HEK293 (cell line): ENCODE data around the gene KRTAP10-6.
"Not testable (repeated sequence)": the region's sequence is repeated elsewhere in the genome, so short reads cannot be mapped to it uniquely, and the experiment has no call there.

Source experiments
- CTCF ChIA-PET: fragments of 350-600 bp; formaldehyde crosslinking; extraction: SDS; loops from one replicate; lab custom pipeline; 2021; ENCODE audit warnings: antibody characterized with exemption; lab: Yijun Ruan, JAX
- POLR2A ChIA-PET: fragments of 300-600 bp; formaldehyde crosslinking; extraction: SDS; loops from one replicate; lab custom pipeline; 2020; ENCODE audit warnings: antibody characterized with exemption, inconsistent platforms; lab: Yijun Ruan, JAX
- H3K27ac ChIP-seq: fragments of 200-500 bp; sonication (Bioruptor generic); 2 replicates; pipeline ENCODE4 v1.5.1; 2014; ENCODE audit warnings: low read depth, low read length, control low read depth, inconsistent platforms; ENCODE audit errors: extremely low read depth
- H3K36me3 ChIP-seq, 2 experiments: fragments of 200-500 bp in 1 of 2; sonication (Bioruptor generic) in 1 of 2; 1 replicate in 1 of 2; 2 replicates in 1 of 2; pipeline ENCODE4 v1.5.1; 2014 to 2017; ENCODE audit warnings: inconsistent platforms in 2 of 2, low read length in 2 of 2; ENCODE audit not compliant: control insufficient read depth in 2 of 2, insufficient read depth in 1 of 2
- H3K4me1 ChIP-seq: fragments of 200-500 bp; sonication (Bioruptor generic); 2 replicates; pipeline ENCODE4 v1.5.1; 2014; ENCODE audit warnings: mild to moderate bottlenecking, low read length, inconsistent platforms; ENCODE audit not compliant: control insufficient read depth, insufficient read depth
- H3K4me3 ChIP-seq: 2 replicates; pipeline ENCODE4 v1.5.1; 2011; ENCODE audit warnings: low read depth, mild to moderate bottlenecking, control low read depth, low read length, moderate library complexity
- H3K9me3 ChIP-seq: fragments of 200-500 bp; sonication (Bioruptor generic); 2 replicates; pipeline ENCODE4 v1.5.1; 2014; ENCODE audit warnings: low read depth, low read length, inconsistent platforms; ENCODE audit not compliant: control insufficient read depth, insufficient read depth
- EGR2 ChIP-seq: fragments of 450-650 bp; formaldehyde crosslinking; IDR thresholded peaks from 2 replicates; pipeline ENCODE4 v1.5.1; 2016; ENCODE audit warnings: low read depth, missing biosample characterization, missing genetic modification characterization
- GFI1B ChIP-seq: fragments of 450-650 bp; formaldehyde crosslinking; IDR thresholded peaks from 2 replicates; pipeline ENCODE4 v1.5.1; 2016; ENCODE audit warnings: missing biosample characterization, missing genetic modification characterization
- HOXA7 ChIP-seq: sonication (generic); formaldehyde crosslinking; IDR thresholded peaks from 2 replicates; pipeline ENCODE4 v1.8.1; 2022; ENCODE audit warnings: missing genetic modification reagents, borderline replicate concordance
- SP2 ChIP-seq: fragments of 450-650 bp; formaldehyde crosslinking; IDR thresholded peaks from 2 replicates; pipeline ENCODE4 v1.5.1; 2016; ENCODE audit warnings: missing biosample characterization, missing genetic modification characterization
- TCF7L2 ChIP-seq: IDR thresholded peaks from 2 replicates; pipeline ENCODE4 v1.6.1; 2011; ENCODE audit warnings: low read depth, mild to moderate bottlenecking, inconsistent platforms, low read length, moderate library complexity, borderline replicate concordance
- ZFHX2 ChIP-seq: fragments of 450-650 bp; formaldehyde crosslinking; conservative IDR thresholded peaks from 2 replicates; pipeline ENCODE4 v1.5.1; 2016; ENCODE audit warnings: missing biosample characterization, missing genetic modification characterization
- ZIC2 ChIP-seq: fragments of 450-650 bp; formaldehyde crosslinking; IDR thresholded peaks from 2 replicates; pipeline ENCODE4 v1.5.1; 2016; ENCODE audit warnings: missing biosample characterization, missing genetic modification characterization
- ZNF10 ChIP-seq: fragments of 450-650 bp; formaldehyde crosslinking; IDR thresholded peaks from 2 replicates; pipeline ENCODE4 v1.5.1; 2017; ENCODE audit warnings: missing biosample characterization, missing genetic modification characterization
- ZNF114 ChIP-seq: fragments of 450-650 bp; formaldehyde crosslinking; IDR thresholded peaks from 2 replicates; pipeline ENCODE4 v1.5.0; 2017; ENCODE audit warnings: missing biosample characterization, missing genetic modification characterization
- ZNF202 ChIP-seq: fragments of 450-650 bp; formaldehyde crosslinking; IDR thresholded peaks from 2 replicates; pipeline ENCODE4 v1.5.1; 2016; ENCODE audit warnings: missing biosample characterization, missing genetic modification characterization, borderline replicate concordance
- ZNF529 ChIP-seq: fragments of 450-650 bp; formaldehyde crosslinking; IDR thresholded peaks from 2 replicates; pipeline ENCODE4 v1.5.1; 2017; ENCODE audit warnings: missing genetic modification characterization, missing biosample characterization; ENCODE audit not compliant: insufficient replicate concordance
- ZNF555 ChIP-seq: fragments of 450-650 bp; formaldehyde crosslinking; conservative IDR thresholded peaks from 2 replicates; pipeline ENCODE4 v1.5.1; 2017; ENCODE audit warnings: missing biosample characterization, mild to moderate bottlenecking, missing genetic modification characterization, inconsistent platforms
- ZNF561 ChIP-seq: fragments of 450-650 bp; IDR thresholded peaks from 2 replicates; pipeline ENCODE4 v1.5.1; 2018; ENCODE audit warnings: missing biosample characterization, missing genetic modification characterization, borderline replicate concordance
- ZNF585B ChIP-seq: fragments of 450-650 bp; formaldehyde crosslinking; IDR thresholded peaks from 2 replicates; pipeline ENCODE4 v1.5.1; 2016; ENCODE audit warnings: missing biosample characterization, missing genetic modification characterization
- ZNF629 ChIP-seq: fragments of 450-650 bp; formaldehyde crosslinking; IDR thresholded peaks from 2 replicates; pipeline ENCODE4 v1.5.1; 2017; ENCODE audit warnings: missing biosample characterization, missing genetic modification characterization
- ZNF768 ChIP-seq: fragments of 450-650 bp; formaldehyde crosslinking; IDR thresholded peaks from 2 replicates; pipeline ENCODE4 v1.5.1; 2018; ENCODE audit warnings: missing biosample characterization, mild to moderate bottlenecking, missing genetic modification characterization
- TF ChIP-seq, protein P1 (sequence below): fragments of 450-650 bp; formaldehyde crosslinking; IDR thresholded peaks from 2 replicates; pipeline ENCODE4 v1.5.1; 2017; ENCODE audit warnings: missing biosample characterization, missing genetic modification characterization
- TF ChIP-seq, protein P2 (sequence below): fragments of 450-650 bp; formaldehyde crosslinking; IDR thresholded peaks from 2 replicates; pipeline ENCODE4 v1.5.1; 2016; ENCODE audit warnings: missing biosample characterization, missing genetic modification characterization
- TF ChIP-seq, protein P3 (sequence below): fragments of 450-650 bp; formaldehyde crosslinking; IDR thresholded peaks from 2 replicates; pipeline ENCODE4 v1.5.1; 2016; ENCODE audit warnings: missing biosample characterization, missing genetic modification characterization
- TF ChIP-seq, protein P4 (sequence below): fragments of 450-650 bp; formaldehyde crosslinking; IDR thresholded peaks from 2 replicates; pipeline ENCODE4 v1.5.1; 2017; ENCODE audit warnings: missing biosample characterization, missing genetic modification characterization
- TF ChIP-seq, protein P5 (sequence below): fragments of 450-650 bp; formaldehyde crosslinking; IDR thresholded peaks from 2 replicates; pipeline ENCODE4 v1.5.1; 2017; ENCODE audit warnings: missing biosample characterization, missing genetic modification characterization
- TF ChIP-seq, protein P6 (sequence below): sonication (generic); formaldehyde crosslinking; IDR thresholded peaks from 2 replicates; pipeline ENCODE4 v1.8.1; 2022; ENCODE audit warnings: mild to moderate bottlenecking, moderate library complexity, missing genetic modification reagents

The KRTAP10-6 gene

DNA sequence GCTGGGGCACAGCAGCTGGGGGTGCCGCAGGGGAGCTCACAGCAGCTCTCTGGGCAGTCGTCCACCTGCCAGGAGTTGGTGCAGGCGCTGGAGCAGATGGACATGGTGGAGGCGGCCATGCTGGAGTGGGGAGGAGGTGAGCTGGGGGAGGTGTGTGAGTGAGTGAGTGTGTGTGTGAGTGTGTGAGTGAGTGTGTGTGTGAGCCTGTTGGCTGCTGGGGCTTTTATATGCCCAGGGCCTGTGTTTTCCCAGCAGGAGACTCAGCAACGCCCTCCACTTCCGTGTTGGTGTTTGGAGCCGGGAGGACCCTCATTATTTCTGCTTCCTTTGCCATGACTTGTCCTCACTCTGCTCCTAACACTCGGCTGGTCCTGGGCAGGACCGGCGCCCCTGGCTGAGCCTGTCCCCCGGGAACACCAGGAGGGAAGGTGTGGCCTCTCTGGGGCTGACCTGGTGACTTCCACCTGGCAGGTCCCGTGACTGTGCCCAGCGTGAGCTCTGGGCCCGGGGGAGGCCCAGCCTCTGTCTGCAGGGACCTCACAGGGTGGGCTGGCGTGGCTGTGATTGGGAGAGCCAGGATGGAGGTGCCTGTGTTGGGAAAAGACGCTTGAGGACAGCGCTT is 40.9 kb downstream of the KRTAP10-6 start, which contains the start of gene KRTAP10-2:
Gene KRTAP10-2 (minus strand): TSS at position 166 of the 622 bp plus-strand sequence. CDS start 47 bp downstream, at position 119.
- ChIA-PET CTCF (no interaction called here), POLR2A (no interaction called here)
- Histone ChIP-seq H3K9me3 (no peaks in the 10 kb centered on the region), H3K27ac (no peak within 1 kb of the TSS)
- TF ChIP-seq SP2 (tag by site-specific recombination) (no peak), EGR2 (peak; percentile 47; the same call in 1 of the 2 replicates), ZFHX2 (tag by site-specific recombination) (peak; percentile 48), ZIC2 (tag by site-specific recombination) (peak; percentile 89)
- TF ChIP-seq, all 188 proteins: peak for 3
- Histone ChIP-seq H3K4me3 (no peak within 1 kb of the TSS), H3K4me1 (no peaks in the 10 kb centered on the region), H3K36me3 (no peaks in the 10 kb centered on the region)

DNA sequence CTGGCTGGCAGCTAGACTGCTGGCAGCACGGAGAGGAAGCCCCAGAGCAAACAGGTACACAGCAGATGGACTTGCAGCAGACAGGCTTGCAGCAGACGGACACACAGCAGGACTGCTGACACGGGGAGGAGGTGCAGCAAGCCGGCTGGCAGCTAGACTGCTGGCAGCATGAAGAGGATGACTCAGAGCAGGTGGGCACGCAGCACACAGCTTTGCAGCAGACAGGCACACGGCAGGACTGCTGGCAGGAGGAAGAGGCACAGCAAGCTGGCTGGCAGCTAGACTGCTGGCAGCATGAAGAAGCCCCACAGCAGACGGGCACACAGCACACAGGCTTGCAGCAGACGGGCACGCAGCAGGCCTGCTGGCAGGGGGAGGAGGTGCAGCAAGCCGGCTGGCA is 41.5 kb downstream of the KRTAP10-6 start:
- POLR2A ChIA-PET: no interaction called here
- H3K4me3 ChIP-seq: no peak overlapping the region
- no peaks in the 10 kb centered on the region for H3K36me3 ChIP-seq
- H3K4me1 ChIP-seq: no peaks in the 10 kb centered on the region
- H3K27ac ChIP-seq: no peak overlapping the region
- H3K9me3 ChIP-seq: no peaks in the 10 kb centered on the region
- CTCF ChIA-PET: no interaction called here
- TF ChIP-seq ZNF114 (tag by site-specific recombination): no peak
- TF ChIP-seq TCF7L2: no peak
- TF ChIP-seq ZNF10 (tag by site-specific recombination): no peak
- TF ChIP-seq, protein P1, sequence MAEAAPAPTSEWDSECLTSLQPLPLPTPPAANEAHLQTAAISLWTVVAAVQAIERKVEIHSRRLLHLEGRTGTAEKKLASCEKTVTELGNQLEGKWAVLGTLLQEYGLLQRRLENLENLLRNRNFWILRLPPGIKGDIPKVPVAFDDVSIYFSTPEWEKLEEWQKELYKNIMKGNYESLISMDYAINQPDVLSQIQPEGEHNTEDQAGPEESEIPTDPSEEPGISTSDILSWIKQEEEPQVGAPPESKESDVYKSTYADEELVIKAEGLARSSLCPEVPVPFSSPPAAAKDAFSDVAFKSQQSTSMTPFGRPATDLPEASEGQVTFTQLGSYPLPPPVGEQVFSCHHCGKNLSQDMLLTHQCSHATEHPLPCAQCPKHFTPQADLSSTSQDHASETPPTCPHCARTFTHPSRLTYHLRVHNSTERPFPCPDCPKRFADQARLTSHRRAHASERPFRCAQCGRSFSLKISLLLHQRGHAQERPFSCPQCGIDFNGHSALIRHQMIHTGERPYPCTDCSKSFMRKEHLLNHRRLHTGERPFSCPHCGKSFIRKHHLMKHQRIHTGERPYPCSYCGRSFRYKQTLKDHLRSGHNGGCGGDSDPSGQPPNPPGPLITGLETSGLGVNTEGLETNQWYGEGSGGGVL (tag by site-specific recombination): no peak
- TF ChIP-seq, protein P2, sequence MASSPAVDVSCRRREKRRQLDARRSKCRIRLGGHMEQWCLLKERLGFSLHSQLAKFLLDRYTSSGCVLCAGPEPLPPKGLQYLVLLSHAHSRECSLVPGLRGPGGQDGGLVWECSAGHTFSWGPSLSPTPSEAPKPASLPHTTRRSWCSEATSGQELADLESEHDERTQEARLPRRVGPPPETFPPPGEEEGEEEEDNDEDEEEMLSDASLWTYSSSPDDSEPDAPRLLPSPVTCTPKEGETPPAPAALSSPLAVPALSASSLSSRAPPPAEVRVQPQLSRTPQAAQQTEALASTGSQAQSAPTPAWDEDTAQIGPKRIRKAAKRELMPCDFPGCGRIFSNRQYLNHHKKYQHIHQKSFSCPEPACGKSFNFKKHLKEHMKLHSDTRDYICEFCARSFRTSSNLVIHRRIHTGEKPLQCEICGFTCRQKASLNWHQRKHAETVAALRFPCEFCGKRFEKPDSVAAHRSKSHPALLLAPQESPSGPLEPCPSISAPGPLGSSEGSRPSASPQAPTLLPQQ (tag by site-specific recombination): no peak
- TF ChIP-seq ZNF202 (tag by site-specific recombination): no peak
- TF ChIP-seq, protein P3, sequence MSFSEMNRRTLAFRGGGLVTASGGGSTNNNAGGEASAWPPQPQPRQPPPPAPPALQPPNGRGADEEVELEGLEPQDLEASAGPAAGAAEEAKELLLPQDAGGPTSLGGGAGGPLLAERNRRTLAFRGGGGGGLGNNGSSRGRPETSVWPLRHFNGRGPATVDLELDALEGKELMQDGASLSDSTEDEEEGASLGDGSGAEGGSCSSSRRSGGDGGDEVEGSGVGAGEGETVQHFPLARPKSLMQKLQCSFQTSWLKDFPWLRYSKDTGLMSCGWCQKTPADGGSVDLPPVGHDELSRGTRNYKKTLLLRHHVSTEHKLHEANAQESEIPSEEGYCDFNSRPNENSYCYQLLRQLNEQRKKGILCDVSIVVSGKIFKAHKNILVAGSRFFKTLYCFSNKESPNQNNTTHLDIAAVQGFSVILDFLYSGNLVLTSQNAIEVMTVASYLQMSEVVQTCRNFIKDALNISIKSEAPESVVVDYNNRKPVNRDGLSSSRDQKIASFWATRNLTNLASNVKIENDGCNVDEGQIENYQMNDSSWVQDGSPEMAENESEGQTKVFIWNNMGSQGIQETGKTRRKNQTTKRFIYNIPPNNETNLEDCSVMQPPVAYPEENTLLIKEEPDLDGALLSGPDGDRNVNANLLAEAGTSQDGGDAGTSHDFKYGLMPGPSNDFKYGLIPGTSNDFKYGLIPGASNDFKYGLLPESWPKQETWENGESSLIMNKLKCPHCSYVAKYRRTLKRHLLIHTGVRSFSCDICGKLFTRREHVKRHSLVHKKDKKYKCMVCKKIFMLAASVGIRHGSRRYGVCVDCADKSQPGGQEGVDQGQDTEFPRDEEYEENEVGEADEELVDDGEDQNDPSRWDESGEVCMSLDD (tag by site-specific recombination): no peak
- no peak for TF ChIP-seq HOXA7 (CRISPR knock-in tag)
- no peak for TF ChIP-seq ZNF768
- no peak for TF ChIP-seq ZNF555 (tag by site-specific recombination)
- no peak for TF ChIP-seq ZNF585B (tag by site-specific recombination)
- no peak for TF ChIP-seq GFI1B (tag by site-specific recombination)
- TF ChIP-seq ZNF561 (tag by site-specific recombination): no peak
- TF ChIP-seq ZNF529 (tag by site-specific recombination): no peak
- TF ChIP-seq ZNF629 (tag by site-specific recombination): no peak
- TF ChIP-seq, protein P4, sequence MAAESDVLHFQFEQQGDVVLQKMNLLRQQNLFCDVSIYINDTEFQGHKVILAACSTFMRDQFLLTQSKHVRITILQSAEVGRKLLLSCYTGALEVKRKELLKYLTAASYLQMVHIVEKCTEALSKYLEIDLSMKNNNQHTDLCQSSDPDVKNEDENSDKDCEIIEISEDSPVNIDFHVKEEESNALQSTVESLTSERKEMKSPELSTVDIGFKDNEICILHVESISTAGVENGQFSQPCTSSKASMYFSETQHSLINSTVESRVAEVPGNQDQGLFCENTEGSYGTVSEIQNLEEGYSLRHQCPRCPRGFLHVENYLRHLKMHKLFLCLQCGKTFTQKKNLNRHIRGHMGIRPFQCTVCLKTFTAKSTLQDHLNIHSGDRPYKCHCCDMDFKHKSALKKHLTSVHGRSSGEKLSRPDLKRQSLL (tag by site-specific recombination): no peak
- TF ChIP-seq, protein P5, sequence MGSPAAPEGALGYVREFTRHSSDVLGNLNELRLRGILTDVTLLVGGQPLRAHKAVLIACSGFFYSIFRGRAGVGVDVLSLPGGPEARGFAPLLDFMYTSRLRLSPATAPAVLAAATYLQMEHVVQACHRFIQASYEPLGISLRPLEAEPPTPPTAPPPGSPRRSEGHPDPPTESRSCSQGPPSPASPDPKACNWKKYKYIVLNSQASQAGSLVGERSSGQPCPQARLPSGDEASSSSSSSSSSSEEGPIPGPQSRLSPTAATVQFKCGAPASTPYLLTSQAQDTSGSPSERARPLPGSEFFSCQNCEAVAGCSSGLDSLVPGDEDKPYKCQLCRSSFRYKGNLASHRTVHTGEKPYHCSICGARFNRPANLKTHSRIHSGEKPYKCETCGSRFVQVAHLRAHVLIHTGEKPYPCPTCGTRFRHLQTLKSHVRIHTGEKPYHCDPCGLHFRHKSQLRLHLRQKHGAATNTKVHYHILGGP: no peak
- TF ChIP-seq, protein P6, sequence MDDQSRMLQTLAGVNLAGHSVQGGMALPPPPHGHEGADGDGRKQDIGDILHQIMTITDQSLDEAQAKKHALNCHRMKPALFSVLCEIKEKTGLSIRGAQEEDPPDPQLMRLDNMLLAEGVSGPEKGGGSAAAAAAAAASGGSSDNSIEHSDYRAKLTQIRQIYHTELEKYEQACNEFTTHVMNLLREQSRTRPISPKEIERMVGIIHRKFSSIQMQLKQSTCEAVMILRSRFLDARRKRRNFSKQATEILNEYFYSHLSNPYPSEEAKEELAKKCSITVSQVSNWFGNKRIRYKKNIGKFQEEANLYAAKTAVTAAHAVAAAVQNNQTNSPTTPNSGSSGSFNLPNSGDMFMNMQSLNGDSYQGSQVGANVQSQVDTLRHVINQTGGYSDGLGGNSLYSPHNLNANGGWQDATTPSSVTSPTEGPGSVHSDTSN (CRISPR knock-in tag): no peak
- TF ChIP-seq, all 188 proteins: peak for 0

DNA sequence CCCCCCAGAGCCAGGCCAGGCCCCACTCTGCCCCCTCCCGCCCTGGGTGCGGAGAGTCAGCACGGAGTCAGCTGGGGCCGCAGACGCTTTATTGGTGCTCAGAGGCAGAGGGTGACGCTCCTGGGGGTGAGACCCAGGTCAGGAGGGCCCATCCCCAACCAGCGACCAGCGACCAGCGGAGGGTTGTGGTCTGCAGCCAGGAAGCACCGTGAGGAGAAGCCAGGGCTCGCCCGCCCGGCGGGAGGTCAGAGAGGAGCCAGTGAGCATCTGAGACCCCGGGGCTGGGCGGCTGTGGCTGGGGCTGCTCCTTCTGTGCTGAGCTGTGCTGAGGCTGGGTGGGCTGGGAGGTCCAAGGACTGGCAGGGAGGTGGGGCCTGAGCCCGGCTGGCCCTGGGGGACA is 42.0 kb downstream of the KRTAP10-6 start:
- CTCF ChIA-PET, H3K9me3 ChIP-seq, H3K4me3 ChIP-seq, H3K36me3 ChIP-seq, POLR2A ChIA-PET, H3K4me1 ChIP-seq, H3K27ac ChIP-seq: not testable (repeated sequence)
